K562 (cell line): ENCODE results near the gene CCL4.

Experiments used
- EP300 ChIP-seq: IDR thresholded peaks from 2 replicates; pipeline ENCODE4 v1.6.1; 2012; ENCODE audit warnings: low read length, improper control_type of control experiment
- NFE2 ChIP-seq: IDR thresholded peaks from 2 replicates; pipeline ENCODE4 v1.6.1; 2014; ENCODE audit warnings: antibody characterized with exemption, low read depth
- ZC3H11A ChIP-seq: IDR thresholded peaks from 2 replicates; pipeline ENCODE4 v1.6.1; 2012; ENCODE audit warnings: low read depth, low read length, improper control_type of control experiment
- ZNF436 ChIP-seq: fragments of 250-450, 450-650 bp; sonication (Bioruptor Pico); formaldehyde crosslinking; IDR thresholded peaks from 2 replicates; pipeline ENCODE4 v1.7.0; 2020; ENCODE audit warnings: mild to moderate bottlenecking
- TF ChIP-seq, protein P1 (sequence below), 2 experiments: fragments of 450-650 bp in 1 of 2; sonication (generic) in 1 of 2; formaldehyde crosslinking; conservative IDR thresholded peaks; 2 replicates each; pipeline versions ENCODE4 v1.4.0 to v1.8.1; 2020 to 2022; ENCODE audit warnings: mild to moderate bottlenecking in 1 of 2, missing genetic modification reagents in 1 of 2
- TF ChIP-seq, protein P2 (sequence below): fragments of 200-600 bp; sonication (generic); IDR thresholded peaks from one replicate; pipeline ENCODE4 v1.6.1; 2012; ENCODE audit warnings: mild to moderate bottlenecking, low read depth, low read length, inconsistent platforms
- TF ChIP-seq, protein P3 (sequence below): sonication (generic); formaldehyde crosslinking; IDR thresholded peaks from 2 replicates; pipeline ENCODE4 v1.8.1; 2023; ENCODE audit warnings: mild to moderate bottlenecking, missing genetic modification reagents

DNA sequence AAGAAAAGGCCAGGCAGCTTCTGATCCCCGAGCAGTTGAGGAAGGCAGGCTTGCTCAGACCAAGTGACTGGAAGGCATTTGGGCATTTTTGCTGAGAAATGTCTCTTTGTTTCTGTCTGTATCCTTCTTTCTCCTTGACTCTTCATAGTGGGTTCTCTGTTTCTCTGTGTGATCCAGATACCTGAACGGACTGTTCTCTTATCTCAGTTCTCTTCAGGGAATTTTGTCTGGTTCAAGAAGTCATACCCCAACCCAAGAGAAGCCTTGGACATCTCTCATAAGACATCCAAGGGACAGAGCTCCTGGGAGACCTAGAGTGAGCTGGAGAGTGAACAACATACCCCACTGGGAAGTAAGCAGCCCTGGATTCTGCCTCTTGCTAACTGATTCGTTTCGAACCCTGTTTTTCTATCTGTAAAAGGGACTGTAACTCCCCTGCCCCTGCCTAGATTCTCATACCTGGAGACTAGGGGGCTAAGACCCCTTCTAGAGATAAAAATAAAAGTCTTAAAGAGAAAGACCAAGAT, 14.2 kb upstream of the CCL4 start:
- TF ChIP-seq, protein P1, sequence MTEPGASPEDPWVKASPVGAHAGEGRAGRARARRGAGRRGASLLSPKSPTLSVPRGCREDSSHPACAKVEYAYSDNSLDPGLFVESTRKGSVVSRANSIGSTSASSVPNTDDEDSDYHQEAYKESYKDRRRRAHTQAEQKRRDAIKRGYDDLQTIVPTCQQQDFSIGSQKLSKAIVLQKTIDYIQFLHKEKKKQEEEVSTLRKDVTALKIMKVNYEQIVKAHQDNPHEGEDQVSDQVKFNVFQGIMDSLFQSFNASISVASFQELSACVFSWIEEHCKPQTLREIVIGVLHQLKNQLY (CRISPR knock-in tag; conservative IDR thresholded peaks at IDR 0.05) = no peak
- TF ChIP-seq ZNF436 (no peak), EP300 (no peak), ZC3H11A (no peak), NFE2 (no peak)
- TF ChIP-seq, protein P2, sequence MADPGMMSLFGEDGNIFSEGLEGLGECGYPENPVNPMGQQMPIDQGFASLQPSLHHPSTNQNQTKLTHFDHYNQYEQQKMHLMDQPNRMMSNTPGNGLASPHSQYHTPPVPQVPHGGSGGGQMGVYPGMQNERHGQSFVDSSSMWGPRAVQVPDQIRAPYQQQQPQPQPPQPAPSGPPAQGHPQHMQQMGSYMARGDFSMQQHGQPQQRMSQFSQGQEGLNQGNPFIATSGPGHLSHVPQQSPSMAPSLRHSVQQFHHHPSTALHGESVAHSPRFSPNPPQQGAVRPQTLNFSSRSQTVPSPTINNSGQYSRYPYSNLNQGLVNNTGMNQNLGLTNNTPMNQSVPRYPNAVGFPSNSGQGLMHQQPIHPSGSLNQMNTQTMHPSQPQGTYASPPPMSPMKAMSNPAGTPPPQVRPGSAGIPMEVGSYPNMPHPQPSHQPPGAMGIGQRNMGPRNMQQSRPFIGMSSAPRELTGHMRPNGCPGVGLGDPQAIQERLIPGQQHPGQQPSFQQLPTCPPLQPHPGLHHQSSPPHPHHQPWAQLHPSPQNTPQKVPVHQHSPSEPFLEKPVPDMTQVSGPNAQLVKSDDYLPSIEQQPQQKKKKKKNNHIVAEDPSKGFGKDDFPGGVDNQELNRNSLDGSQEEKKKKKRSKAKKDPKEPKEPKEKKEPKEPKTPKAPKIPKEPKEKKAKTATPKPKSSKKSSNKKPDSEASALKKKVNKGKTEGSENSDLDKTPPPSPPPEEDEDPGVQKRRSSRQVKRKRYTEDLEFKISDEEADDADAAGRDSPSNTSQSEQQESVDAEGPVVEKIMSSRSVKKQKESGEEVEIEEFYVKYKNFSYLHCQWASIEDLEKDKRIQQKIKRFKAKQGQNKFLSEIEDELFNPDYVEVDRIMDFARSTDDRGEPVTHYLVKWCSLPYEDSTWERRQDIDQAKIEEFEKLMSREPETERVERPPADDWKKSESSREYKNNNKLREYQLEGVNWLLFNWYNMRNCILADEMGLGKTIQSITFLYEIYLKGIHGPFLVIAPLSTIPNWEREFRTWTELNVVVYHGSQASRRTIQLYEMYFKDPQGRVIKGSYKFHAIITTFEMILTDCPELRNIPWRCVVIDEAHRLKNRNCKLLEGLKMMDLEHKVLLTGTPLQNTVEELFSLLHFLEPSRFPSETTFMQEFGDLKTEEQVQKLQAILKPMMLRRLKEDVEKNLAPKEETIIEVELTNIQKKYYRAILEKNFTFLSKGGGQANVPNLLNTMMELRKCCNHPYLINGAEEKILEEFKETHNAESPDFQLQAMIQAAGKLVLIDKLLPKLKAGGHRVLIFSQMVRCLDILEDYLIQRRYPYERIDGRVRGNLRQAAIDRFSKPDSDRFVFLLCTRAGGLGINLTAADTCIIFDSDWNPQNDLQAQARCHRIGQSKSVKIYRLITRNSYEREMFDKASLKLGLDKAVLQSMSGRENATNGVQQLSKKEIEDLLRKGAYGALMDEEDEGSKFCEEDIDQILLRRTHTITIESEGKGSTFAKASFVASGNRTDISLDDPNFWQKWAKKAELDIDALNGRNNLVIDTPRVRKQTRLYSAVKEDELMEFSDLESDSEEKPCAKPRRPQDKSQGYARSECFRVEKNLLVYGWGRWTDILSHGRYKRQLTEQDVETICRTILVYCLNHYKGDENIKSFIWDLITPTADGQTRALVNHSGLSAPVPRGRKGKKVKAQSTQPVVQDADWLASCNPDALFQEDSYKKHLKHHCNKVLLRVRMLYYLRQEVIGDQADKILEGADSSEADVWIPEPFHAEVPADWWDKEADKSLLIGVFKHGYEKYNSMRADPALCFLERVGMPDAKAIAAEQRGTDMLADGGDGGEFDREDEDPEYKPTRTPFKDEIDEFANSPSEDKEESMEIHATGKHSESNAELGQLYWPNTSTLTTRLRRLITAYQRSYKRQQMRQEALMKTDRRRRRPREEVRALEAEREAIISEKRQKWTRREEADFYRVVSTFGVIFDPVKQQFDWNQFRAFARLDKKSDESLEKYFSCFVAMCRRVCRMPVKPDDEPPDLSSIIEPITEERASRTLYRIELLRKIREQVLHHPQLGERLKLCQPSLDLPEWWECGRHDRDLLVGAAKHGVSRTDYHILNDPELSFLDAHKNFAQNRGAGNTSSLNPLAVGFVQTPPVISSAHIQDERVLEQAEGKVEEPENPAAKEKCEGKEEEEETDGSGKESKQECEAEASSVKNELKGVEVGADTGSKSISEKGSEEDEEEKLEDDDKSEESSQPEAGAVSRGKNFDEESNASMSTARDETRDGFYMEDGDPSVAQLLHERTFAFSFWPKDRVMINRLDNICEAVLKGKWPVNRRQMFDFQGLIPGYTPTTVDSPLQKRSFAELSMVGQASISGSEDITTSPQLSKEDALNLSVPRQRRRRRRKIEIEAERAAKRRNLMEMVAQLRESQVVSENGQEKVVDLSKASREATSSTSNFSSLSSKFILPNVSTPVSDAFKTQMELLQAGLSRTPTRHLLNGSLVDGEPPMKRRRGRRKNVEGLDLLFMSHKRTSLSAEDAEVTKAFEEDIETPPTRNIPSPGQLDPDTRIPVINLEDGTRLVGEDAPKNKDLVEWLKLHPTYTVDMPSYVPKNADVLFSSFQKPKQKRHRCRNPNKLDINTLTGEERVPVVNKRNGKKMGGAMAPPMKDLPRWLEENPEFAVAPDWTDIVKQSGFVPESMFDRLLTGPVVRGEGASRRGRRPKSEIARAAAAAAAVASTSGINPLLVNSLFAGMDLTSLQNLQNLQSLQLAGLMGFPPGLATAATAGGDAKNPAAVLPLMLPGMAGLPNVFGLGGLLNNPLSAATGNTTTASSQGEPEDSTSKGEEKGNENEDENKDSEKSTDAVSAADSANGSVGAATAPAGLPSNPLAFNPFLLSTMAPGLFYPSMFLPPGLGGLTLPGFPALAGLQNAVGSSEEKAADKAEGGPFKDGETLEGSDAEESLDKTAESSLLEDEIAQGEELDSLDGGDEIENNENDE = no peak
- TF ChIP-seq, protein P3, sequence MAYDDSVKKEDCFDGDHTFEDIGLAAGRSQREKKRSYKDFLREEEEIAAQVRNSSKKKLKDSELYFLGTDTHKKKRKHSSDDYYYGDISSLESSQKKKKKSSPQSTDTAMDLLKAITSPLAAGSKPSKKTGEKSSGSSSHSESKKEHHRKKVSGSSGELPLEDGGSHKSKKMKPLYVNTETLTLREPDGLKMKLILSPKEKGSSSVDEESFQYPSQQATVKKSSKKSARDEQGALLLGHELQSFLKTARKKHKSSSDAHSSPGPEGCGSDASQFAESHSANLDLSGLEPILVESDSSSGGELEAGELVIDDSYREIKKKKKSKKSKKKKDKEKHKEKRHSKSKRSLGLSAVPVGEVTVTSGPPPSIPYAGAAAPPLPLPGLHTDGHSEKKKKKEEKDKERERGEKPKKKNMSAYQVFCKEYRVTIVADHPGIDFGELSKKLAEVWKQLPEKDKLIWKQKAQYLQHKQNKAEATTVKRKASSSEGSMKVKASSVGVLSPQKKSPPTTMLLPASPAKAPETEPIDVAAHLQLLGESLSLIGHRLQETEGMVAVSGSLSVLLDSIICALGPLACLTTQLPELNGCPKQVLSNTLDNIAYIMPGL (CRISPR knock-in tag) = no peak
